ENCODE data around the gene SPARC. TPM values are rescaled to one million over a fixed set of nuclear protein-coding genes. Genes with fewer than 3 reads are reported as not detected.

Gene SPARC
- total RNA-seq, 2 experiments from 2014 or later, result not detected

GRCh38 chr5:151643388-151643787, 43.3 kb downstream of the SPARC start:
- ATAC-seq (no peak), DNase-seq (no peak)
- POLR2A ChIA-PET, result no interaction called here
- peaks cover 2% of the 10 kb centered on the region for H3K4me1 Mint-ChIP-seq (ENCODE audit: low read depth)
- peaks cover 2% of the 10 kb centered on the region for H3K27me3 Mint-ChIP-seq
- no peak overlapping the region for H3K4me3 Mint-ChIP-seq
- TF ChIP-seq CTCF (IDR thresholded peaks at IDR 0.05), result no peak
- CTCF ChIA-PET, result no interaction called here
- no peaks in the 10 kb centered on the region for H3K36me3 Mint-ChIP-seq (ENCODE audit: low read depth)
- intact Hi-C loops (cut with micrococcal nuclease), result no loop called here
- no peaks in the 10 kb centered on the region for H3K9me3 Mint-ChIP-seq
- H3K27ac Mint-ChIP-seq, result no peak overlapping the region

GRCh38 chr5:151642472-151643140, 44.1 kb downstream of the SPARC start:
- no peak for ATAC-seq
- no peak for DNase-seq
- peaks cover 2% of the 10 kb centered on the region for H3K27me3 Mint-ChIP-seq
- no peak overlapping the region for H3K4me3 Mint-ChIP-seq
- no peaks in the 10 kb centered on the region for H3K9me3 Mint-ChIP-seq
- CTCF ChIA-PET, result no interaction called here
- POLR2A ChIA-PET, result no interaction called here
- intact Hi-C loops (cut with micrococcal nuclease), result no loop called here
- no peak for TF ChIP-seq CTCF (IDR thresholded peaks at IDR 0.05)
- H3K27ac Mint-ChIP-seq, result no peak overlapping the region
- no peaks in the 10 kb centered on the region for H3K36me3 Mint-ChIP-seq (ENCODE audit: low read depth)
- H3K4me1 Mint-ChIP-seq (ENCODE audit: low read depth), result peaks cover 2% of the 10 kb centered on the region

- Mint-ChIP-seq H3K4me1 (ENCODE audit: low read depth) (peaks cover 2% of the 10 kb centered on the region), H3K9me3 (no peaks in the 10 kb centered on the region), H3K27me3 (peaks cover 2% of the 10 kb centered on the region), H3K27ac (no peak overlapping the region), H3K4me3 (no peak overlapping the region), H3K36me3 (ENCODE audit: low read depth) (no peaks in the 10 kb centered on the region)
- ATAC-seq, result no peak
- intact Hi-C loops (cut with micrococcal nuclease), result no loop called here
- no peak for TF ChIP-seq CTCF (IDR thresholded peaks at IDR 0.05)
- no peak for DNase-seq
- CTCF ChIA-PET, result interaction anchor here (0.9 to 2.3 kb wide), 5 partner anchors 10 to 43 kb away, joined by 3 to 9 read pairs (median 6); no protein-coding TSS in a partner anchor
- POLR2A ChIA-PET, result no interaction called here
Observed at GRCh38 chr5:151638619-151639018, 48.1 kb downstream of the SPARC start.

- Mint-ChIP-seq H3K27ac (no peak overlapping the region), H3K36me3 (ENCODE audit: low read depth) (no peaks in the 10 kb centered on the region), H3K9me3 (no peaks in the 10 kb centered on the region), H3K4me3 (no peak overlapping the region), H3K27me3 (peaks cover 2% of the 10 kb centered on the region), H3K4me1 (ENCODE audit: low read depth) (peaks cover 2% of the 10 kb centered on the region)
- intact Hi-C loops (cut with micrococcal nuclease), result no loop called here
- no peak for ATAC-seq
- CTCF ChIA-PET, result interaction anchor here (1.1 to 2.3 kb wide), 4 partner anchors 9 to 21 kb away, joined by 3 to 9 read pairs (median 6); no protein-coding TSS in a partner anchor
- POLR2A ChIA-PET, result no interaction called here
- no peak for TF ChIP-seq CTCF (IDR thresholded peaks at IDR 0.05)
- no peak for DNase-seq
Observed at GRCh38 chr5:151637676-151638075, 49.0 kb downstream of the SPARC start.

GRCh38 chr5:151633892-151634291, 52.8 kb downstream of the SPARC start:
- CTCF ChIA-PET, result interaction anchor here (0.6 kb wide), 1 partner anchor 25 kb away, joined by 3 read pairs; no protein-coding TSS in a partner anchor
- no peaks in the 10 kb centered on the region for H3K9me3 Mint-ChIP-seq
- H3K4me1 Mint-ChIP-seq (ENCODE audit: low read depth), result no peaks in the 10 kb centered on the region
- TF ChIP-seq CTCF (IDR thresholded peaks at IDR 0.05), result no peak
- no peak overlapping the region for H3K27ac Mint-ChIP-seq
- ATAC-seq (no peak), DNase-seq (no peak)
- H3K27me3 Mint-ChIP-seq, result peaks cover 2% of the 10 kb centered on the region
- POLR2A ChIA-PET, result no interaction called here
- intact Hi-C loops (cut with micrococcal nuclease), result no loop called here
- H3K4me3 Mint-ChIP-seq, result no peak overlapping the region
- H3K36me3 Mint-ChIP-seq (ENCODE audit: low read depth), result no peaks in the 10 kb centered on the region
